ENCODE data around the gene MFN2.

- no peak for TF ChIP-seq CTCF (conservative IDR thresholded peaks at IDR 0.05)
- no peak for TF ChIP-seq EZH2 (IDR thresholded peaks at IDR 0.05; ENCODE audit: low read depth)
Observed at GRCh38 chr1:12003762-12004161, 23.5 kb downstream of the MFN2 start.
